ENCODE results near the gene CAMSAP2. TPM values are rescaled to one million over a fixed set of nuclear protein-coding genes. Genes with fewer than 3 reads are reported as not detected.

Gene CAMSAP2
- total RNA-seq, 1 experiment from 2014 or later, result 30.3 TPM

DNA sequence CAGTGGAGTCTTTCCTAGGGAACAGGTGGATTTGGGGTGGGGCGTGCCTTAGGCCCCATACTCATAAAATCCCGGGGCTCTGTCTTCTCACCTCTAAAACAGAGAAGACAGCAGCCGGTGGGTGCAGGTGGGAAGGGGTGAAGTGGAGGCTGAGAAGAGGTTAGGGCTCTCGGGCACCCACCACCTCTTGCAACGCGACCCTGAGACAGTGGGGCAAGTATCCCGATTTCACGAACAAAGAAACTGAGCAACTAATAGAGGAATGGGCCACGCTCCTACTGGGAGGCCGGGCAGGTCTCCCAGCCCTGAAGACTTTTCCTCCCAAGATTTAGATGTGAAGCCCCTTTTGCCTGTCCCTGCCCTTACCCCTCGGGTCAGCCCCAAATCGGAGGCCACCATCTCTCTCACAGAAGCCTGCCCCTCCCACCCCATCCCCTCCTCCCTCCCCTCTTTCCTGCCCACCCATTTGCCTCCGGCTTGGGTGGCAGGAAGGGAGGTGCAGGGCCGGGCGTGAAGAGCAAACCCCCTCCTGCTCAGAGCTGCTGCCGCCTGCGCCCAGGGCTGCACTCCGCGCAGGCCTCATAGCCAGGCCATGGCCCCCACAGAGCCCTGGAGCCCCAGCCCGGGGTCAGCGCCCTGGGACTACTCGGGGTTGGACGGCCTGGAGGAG, 133.9 kb downstream of the CAMSAP2 start, which contains the start of gene GPR25:
TSS of gene GPR25 (plus strand) at position 536 of the 670 bp plus-strand sequence. CDS start at position 593, 57 bp downstream.
- TF ChIP-seq, protein P1, sequence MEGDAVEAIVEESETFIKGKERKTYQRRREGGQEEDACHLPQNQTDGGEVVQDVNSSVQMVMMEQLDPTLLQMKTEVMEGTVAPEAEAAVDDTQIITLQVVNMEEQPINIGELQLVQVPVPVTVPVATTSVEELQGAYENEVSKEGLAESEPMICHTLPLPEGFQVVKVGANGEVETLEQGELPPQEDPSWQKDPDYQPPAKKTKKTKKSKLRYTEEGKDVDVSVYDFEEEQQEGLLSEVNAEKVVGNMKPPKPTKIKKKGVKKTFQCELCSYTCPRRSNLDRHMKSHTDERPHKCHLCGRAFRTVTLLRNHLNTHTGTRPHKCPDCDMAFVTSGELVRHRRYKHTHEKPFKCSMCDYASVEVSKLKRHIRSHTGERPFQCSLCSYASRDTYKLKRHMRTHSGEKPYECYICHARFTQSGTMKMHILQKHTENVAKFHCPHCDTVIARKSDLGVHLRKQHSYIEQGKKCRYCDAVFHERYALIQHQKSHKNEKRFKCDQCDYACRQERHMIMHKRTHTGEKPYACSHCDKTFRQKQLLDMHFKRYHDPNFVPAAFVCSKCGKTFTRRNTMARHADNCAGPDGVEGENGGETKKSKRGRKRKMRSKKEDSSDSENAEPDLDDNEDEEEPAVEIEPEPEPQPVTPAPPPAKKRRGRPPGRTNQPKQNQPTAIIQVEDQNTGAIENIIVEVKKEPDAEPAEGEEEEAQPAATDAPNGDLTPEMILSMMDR (IDR thresholded peaks at IDR 0.05; ENCODE audit: unreplicated experiment), result no peak
- no peaks in the 10 kb centered on the region for H3K9me3 Mint-ChIP-seq (ENCODE audit: low read depth, unreplicated experiment)
- intact Hi-C loops (cut with micrococcal nuclease; ENCODE audit: unreplicated experiment), result no loop called here
- no peak within 1 kb of the TSS for H3K4me3 Mint-ChIP-seq (ENCODE audit: low read depth, unreplicated experiment)
- CTCF ChIA-PET, result no interaction called here
- H3K27ac Mint-ChIP-seq (ENCODE audit: unreplicated experiment), result no peak within 1 kb of the TSS
- H3K27me3 Mint-ChIP-seq (ENCODE audit: unreplicated experiment), result peaks cover 11% of the 10 kb centered on the region
- no TSS peak for BruUV-seq (replicated peaks)
- H3K4me1 Mint-ChIP-seq (ENCODE audit: low read depth, unreplicated experiment), result no peaks in the 10 kb centered on the region
- H3K36me3 Mint-ChIP-seq (ENCODE audit: insufficient read depth, unreplicated experiment), result no peaks in the 10 kb centered on the region
- DNase-seq, result no peak

DNA sequence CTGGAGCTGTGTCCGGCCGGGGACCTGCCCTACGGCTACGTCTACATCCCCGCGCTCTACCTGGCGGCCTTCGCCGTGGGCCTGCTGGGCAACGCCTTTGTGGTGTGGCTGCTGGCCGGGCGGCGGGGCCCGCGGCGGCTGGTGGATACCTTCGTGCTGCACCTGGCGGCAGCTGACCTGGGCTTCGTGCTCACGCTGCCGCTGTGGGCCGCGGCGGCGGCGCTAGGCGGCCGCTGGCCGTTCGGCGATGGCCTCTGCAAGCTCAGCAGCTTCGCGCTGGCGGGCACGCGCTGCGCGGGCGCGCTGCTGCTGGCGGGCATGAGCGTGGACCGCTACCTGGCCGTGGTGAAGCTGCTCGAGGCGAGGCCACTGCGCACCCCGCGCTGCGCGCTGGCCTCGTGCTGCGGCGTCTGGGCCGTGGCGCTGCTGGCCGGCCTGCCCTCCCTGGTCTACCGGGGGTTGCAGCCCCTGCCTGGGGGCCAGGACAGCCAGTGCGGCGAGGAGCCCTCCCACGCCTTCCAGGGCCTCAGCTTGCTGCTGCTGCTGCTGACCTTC, 134.5 kb downstream of the CAMSAP2 start:
- H3K27ac Mint-ChIP-seq (ENCODE audit: unreplicated experiment), result no peak overlapping the region
- H3K36me3 Mint-ChIP-seq (ENCODE audit: insufficient read depth, unreplicated experiment), result no peaks in the 10 kb centered on the region
- no peak for DNase-seq
- TF ChIP-seq, protein P1 (IDR thresholded peaks at IDR 0.05; ENCODE audit: unreplicated experiment), result no peak
- H3K27me3 Mint-ChIP-seq (ENCODE audit: unreplicated experiment), result peaks cover 11% of the 10 kb centered on the region
- no peaks in the 10 kb centered on the region for H3K9me3 Mint-ChIP-seq (ENCODE audit: low read depth, unreplicated experiment)
- CTCF ChIA-PET, result no interaction called here
- H3K4me1 Mint-ChIP-seq (ENCODE audit: low read depth, unreplicated experiment), result no peaks in the 10 kb centered on the region
- no peak overlapping the region for H3K4me3 Mint-ChIP-seq (ENCODE audit: low read depth, unreplicated experiment)
- intact Hi-C loops (cut with micrococcal nuclease; ENCODE audit: unreplicated experiment), result no loop called here
- BruUV-seq (replicated peaks), result no TSS peak

DNA sequence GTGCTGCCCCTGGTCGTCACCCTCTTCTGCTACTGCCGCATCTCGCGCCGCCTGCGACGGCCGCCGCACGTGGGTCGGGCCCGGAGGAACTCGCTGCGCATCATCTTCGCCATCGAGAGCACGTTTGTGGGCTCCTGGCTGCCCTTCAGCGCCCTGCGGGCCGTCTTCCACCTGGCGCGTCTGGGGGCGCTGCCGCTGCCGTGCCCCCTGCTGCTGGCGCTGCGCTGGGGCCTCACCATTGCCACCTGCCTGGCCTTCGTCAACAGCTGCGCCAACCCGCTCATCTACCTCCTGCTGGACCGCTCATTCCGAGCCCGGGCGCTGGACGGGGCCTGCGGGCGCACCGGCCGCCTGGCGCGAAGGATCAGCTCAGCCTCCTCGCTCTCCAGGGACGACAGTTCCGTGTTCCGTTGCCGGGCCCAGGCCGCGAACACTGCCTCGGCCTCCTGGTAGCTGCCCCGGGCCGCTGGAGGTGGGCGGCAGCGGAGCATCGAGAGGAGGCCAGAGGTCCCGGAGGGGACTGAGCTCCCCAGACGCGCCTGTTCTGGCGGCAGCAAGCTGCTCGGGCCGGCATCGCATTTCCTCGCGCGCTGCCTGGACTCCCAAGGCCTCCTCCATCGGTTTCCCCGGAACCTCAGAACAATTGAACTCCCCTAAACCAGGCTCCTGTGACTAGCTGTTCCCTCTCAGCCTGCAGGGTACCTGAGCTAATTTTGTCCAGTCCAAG, 135.1 kb downstream of the CAMSAP2 start:
- no peak for DNase-seq
- no peak overlapping the region for H3K4me3 Mint-ChIP-seq (ENCODE audit: low read depth, unreplicated experiment)
- H3K36me3 Mint-ChIP-seq (ENCODE audit: insufficient read depth, unreplicated experiment), result no peaks in the 10 kb centered on the region
- CTCF ChIA-PET, result no interaction called here
- intact Hi-C loops (cut with micrococcal nuclease; ENCODE audit: unreplicated experiment), result no loop called here
- no TSS peak for BruUV-seq (replicated peaks)
- no peaks in the 10 kb centered on the region for H3K9me3 Mint-ChIP-seq (ENCODE audit: low read depth, unreplicated experiment)
- H3K27me3 Mint-ChIP-seq (ENCODE audit: unreplicated experiment), result peaks cover 11% of the 10 kb centered on the region
- TF ChIP-seq, protein P1 (IDR thresholded peaks at IDR 0.05; ENCODE audit: unreplicated experiment), result no peak
- H3K27ac Mint-ChIP-seq (ENCODE audit: unreplicated experiment), result no peak overlapping the region
- H3K4me1 Mint-ChIP-seq (ENCODE audit: low read depth, unreplicated experiment), result no peaks in the 10 kb centered on the region

DNA sequence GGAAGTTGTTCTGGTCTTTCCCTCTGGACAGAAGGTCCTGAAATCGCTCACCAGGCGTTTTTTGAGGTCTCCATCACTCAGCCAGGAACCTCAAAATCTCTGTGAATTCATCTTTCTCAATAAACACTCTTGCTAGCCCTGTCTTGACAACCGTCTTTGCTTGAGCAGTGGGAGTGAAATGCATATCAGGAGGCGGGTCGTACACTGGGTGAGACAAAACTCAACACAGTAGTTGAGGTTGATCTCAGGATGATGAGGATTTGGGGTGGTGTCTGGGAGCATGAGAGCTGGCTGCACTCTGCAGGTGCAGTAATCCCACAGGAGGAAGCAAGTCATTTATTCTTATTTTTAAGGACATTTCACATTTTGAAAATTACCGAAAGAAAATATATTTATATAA, 136.0 kb downstream of the CAMSAP2 start:
- BruUV-seq (replicated peaks), result no TSS peak
- no peaks in the 10 kb centered on the region for H3K36me3 Mint-ChIP-seq (ENCODE audit: insufficient read depth, unreplicated experiment)
- H3K9me3 Mint-ChIP-seq (ENCODE audit: low read depth, unreplicated experiment), result no peaks in the 10 kb centered on the region
- CTCF ChIA-PET, result no interaction called here
- no peak overlapping the region for H3K4me3 Mint-ChIP-seq (ENCODE audit: low read depth, unreplicated experiment)
- TF ChIP-seq, protein P1 (IDR thresholded peaks at IDR 0.05; ENCODE audit: unreplicated experiment), result no peak
- no peak overlapping the region for H3K27ac Mint-ChIP-seq (ENCODE audit: unreplicated experiment)
- H3K27me3 Mint-ChIP-seq (ENCODE audit: unreplicated experiment), result peaks cover 11% of the 10 kb centered on the region
- H3K4me1 Mint-ChIP-seq (ENCODE audit: low read depth, unreplicated experiment), result no peaks in the 10 kb centered on the region
- DNase-seq, result no peak
- intact Hi-C loops (cut with micrococcal nuclease; ENCODE audit: unreplicated experiment), result no loop called here

All from Calu3 (cell line).